Measurements from ENCODE around the gene UBE2C.

Gene UBE2C

GRCh38 chr20:45833883-45834796, 21.7 kb downstream of the UBE2C start:
- no peak for DNase-seq

DNA sequence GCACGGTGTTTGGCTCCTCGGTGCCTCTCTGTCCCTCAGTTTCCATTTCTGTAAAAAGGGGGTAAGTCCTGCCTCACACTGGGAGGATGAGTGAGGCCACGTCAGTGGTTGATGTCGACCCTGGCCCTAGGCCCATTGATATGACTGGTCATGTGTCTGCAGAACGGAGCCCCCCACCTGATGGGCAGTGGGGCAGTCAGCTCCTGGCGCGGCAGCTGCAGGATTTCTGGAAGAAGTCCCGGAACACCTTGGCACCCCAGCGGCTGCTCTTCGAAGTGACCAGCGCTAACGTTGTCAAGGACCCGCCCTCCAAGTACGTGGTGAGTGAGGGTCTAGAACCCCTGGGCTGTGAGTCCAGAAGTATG, 22.3 kb downstream of the UBE2C start:
- DNase-seq = no peak

- DNase-seq = no peak
Measured at GRCh38 chr20:45835329-45835765, 22.9 kb downstream of the UBE2C start.

DNA sequence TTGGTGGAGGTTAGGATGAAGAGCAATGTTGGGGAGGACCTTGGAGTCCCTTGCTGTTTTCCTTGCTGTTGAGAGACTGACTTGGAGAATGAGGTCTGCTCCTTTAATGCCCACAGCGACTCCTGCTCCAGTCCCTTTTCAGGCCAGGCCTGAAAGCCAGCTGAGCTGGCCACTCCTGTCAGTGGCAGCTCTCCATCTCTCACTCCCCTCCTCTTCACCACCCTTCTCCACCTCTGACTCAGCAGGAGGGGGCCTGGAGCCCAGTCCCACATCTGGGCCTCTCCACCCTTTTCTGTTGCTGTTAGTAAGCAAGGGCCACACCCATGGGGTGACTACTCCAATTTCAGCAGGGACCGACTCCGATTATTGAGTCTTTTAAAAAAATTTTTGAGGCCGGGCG, 23.4 kb downstream of the UBE2C start:
- DNase-seq = no peak

DNA sequence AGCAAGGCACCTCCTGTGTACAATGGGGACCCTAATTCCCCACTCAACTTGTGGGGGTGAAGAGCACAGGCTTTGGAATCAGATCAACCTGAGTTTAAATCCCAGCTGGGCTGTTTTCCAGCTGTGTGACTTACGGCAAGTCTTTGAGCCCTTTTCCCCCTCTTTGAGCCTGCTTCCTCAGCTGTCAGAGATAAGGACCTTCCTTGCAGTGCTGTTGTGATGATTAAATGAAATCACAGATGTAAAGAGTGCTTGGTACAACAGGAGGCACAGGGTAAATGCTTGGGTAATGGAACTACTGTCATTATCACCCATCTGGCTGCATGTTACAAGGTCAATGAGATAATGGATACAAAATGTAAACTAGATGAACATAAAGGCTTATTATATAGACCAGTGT, 24.4 kb downstream of the UBE2C start:
- DNase-seq = no peak

DNA sequence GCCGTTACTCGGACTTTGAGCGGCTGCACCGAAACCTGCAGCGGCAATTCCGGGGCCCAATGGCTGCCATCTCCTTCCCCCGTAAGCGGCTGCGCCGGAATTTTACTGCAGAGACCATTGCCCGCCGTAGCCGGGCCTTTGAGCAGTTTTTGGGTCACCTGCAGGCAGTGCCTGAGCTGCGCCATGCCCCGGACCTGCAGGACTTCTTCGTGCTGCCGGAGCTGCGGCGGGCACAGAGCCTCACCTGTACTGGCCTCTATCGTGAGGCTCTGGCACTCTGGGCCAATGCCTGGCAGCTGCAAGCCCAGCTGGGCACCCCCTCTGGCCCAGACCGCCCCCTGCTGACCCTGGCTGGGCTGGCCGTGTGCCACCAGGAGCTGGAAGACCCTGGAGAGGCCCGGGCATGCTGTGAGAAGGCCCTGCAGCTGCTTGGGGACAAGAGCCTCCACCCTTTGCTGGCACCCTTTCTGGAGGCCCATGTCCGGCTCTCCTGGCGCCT, 28.3 kb downstream of the UBE2C start:
- no peak for DNase-seq

GRCh38 chr20:45841407-45842129, 29.1 kb downstream of the UBE2C start:
- DNase-seq = no peak

GRCh38 chr20:45842169-45842812, 29.8 kb downstream of the UBE2C start:
- no peak for DNase-seq

GRCh38 chr20:45843506-45843905, 31.1 kb downstream of the UBE2C start:
- no peak for DNase-seq

GRCh38 chr20:45845452-45845851, 33.0 kb downstream of the UBE2C start:
- no peak for DNase-seq

DNA sequence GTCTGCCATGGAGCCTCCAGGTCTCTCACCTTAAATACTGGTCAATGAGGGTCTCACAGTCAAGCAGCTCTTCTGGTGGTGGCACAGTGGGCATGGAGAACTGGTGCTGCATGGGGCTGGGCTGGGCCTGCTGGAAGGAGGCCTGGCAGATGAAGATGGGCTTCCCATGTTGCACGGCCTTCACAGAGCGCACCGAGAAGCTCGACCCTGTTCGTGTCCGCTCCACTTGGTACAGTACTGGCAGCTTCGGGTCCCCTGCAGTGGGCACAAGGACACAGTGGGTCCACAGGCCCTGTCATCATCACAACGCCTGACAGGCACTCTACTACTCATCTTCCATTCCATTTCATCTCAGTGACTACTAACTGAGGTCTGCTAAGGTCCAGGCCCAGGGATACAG, 36.0 kb downstream of the UBE2C start:
- no peak for DNase-seq

DNA sequence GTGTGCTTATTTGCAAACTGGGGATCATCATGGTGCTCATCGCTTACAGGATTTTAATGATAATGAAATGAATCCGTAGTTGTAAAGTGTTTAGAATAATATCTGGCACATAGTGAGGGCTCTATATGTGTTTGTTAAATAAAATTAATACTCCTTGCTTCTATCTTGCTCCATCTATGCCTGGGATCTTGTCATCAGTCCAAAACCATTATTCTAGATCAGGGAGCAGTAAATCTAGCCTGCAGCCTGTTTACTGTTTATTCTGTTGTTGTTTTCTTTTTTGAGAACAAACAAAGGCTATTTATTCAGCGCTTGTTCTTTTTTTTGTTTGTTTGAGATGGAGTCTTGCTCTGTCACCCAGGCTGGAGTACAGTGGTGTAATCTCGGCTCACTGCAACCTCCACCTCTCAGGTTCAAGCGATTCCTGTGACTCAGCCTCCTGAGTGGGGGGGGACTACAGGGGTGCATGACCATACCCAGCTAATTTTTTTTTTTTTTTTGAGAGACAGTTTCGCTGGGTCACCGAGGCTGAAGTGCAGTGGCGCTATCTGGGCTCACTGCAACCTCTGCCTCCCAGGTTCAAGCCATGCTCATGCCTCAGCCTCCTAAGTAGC, 36.6 kb downstream of the UBE2C start:
- no peak for DNase-seq

- no peak for DNase-seq
Measured at GRCh38 chr20:45850238-45850637, 37.8 kb downstream of the UBE2C start.

DNA sequence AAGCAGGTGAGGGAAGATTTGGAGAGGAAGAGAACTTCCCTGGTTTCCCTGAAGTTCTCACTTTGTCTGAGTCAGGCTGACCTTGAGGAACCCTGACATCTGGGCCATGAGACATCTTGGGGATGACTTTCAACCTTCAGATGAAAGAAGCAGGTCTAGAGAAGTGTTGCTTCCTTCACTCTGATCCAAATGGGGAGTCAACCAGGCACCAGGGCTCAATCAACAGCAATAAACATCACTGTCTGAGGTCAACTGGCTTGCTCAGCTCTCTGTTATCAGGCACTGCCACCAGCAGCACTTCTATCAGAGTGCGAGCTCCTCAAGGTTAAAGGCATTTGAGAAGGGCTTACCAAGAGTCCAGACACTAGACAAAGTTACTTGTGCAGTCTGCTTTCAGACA, 38.5 kb downstream of the UBE2C start:
- no peak for DNase-seq

- DNase-seq = no peak
Measured at GRCh38 chr20:45851501-45851900, 39.1 kb downstream of the UBE2C start.

DNA sequence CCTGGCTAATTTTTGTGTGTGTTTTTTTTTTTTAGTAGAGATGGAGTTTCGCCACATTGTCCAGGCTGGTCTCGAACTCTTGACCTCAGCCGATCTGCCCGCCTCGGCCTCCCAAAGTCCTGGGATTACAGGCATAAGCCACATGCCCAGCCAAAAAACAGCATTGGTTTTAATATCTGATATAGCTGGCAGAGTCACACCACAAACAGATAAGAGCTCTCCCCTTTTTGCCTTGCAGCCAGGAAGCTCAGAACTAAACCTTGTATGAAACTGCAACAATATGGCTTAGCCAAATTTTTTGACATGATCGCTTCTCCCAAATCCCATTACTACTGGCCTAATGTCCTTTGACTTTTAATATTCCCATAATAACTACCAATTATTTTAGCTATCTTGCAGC, 39.9 kb downstream of the UBE2C start:
- no peak for DNase-seq

GRCh38 chr20:45853484-45853883, 41.0 kb downstream of the UBE2C start:
- no peak for DNase-seq

DNA sequence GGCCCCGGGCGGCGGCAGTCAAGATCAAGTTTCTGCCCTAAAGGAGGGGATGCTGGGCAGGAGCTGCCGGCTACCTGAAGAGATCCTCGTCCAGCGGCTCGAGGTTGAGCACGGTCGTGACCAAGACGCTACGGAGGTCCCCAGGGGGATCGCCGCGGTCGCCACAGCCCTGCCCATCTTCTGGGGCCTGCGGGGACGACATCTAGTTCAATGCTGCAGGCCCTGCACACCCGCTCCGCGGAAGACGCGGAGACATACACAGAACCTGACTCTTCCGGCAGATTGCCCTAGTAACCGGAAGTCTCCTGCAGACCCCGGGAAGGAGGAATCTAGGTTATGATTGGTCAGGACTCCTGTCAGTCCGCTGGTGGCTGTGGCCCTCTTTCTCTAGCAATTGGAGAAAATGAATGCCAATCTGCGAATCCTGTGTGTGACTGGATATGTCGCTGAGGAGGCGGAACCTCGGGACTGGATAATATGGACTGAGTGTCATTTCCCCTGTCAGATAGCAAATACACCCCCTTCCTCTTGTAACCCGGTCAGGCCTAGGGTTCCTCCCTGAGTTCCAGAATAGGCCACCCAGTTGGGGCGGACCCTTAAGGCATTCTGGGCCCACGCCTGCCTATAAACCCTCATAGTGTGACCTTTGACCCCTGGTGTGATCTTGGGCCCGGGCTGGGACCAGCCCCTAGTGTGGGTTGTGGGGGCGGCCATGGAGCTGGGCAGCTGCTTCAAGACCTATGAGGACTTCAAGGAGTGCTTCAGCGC, 44.9 kb downstream of the UBE2C start, which contains the start of the genes ACOT8 and ZSWIM3:
TSS of gene ACOT8 (minus strand) at position 279 of the 768 bp plus-strand sequence. CDS start at position 202, 77 bp downstream.
TSS of gene ZSWIM3 (plus strand) at position 501 of the 768 bp plus-strand sequence. CDS start at position 713, 212 bp downstream.
- peak; percentile 92 for DNase-seq

GRCh38 chr20:45857882-45858216, 45.4 kb downstream of the UBE2C start:
- DNase-seq = peak; percentile 65

DNA sequence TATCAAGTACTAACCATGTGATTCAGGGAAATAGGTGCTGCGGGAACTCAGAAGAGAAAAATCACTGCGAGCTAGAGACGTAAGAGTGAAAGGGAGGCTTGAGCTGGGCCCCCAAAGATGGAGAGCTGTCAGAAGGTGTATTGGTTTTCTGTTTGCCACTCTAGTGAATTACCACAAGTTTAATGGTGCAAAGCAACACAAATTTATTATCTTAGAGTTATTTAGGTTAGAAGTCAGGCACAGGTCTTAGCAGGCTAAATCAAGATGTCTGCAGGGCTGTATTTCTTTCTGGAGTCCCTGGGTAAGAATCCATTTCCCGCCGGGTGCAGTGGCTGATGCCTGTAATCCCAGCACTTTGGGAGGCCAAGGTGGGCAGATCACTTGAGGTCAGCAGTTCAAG, 47.5 kb downstream of the UBE2C start:
- DNase-seq = no peak

GRCh38 chr20:45860560-45861220, 48.2 kb downstream of the UBE2C start:
- DNase-seq = no peak
